NCI-H2107 treated with DMSO at 0.1 percent for 48 hours (cell line): ENCODE measurements around the gene LAMA3.
A peak's percentile ranks its signal among the peaks of the same experiment; 100 is the strongest.

ENCODE experiments used
- DNase-seq: peaks from one replicate; lab custom pipeline; 2025; ENCODE audit not compliant: unreplicated experiment; lab: John Stamatoyannopoulos, UW

LAMA3 gene

DNA sequence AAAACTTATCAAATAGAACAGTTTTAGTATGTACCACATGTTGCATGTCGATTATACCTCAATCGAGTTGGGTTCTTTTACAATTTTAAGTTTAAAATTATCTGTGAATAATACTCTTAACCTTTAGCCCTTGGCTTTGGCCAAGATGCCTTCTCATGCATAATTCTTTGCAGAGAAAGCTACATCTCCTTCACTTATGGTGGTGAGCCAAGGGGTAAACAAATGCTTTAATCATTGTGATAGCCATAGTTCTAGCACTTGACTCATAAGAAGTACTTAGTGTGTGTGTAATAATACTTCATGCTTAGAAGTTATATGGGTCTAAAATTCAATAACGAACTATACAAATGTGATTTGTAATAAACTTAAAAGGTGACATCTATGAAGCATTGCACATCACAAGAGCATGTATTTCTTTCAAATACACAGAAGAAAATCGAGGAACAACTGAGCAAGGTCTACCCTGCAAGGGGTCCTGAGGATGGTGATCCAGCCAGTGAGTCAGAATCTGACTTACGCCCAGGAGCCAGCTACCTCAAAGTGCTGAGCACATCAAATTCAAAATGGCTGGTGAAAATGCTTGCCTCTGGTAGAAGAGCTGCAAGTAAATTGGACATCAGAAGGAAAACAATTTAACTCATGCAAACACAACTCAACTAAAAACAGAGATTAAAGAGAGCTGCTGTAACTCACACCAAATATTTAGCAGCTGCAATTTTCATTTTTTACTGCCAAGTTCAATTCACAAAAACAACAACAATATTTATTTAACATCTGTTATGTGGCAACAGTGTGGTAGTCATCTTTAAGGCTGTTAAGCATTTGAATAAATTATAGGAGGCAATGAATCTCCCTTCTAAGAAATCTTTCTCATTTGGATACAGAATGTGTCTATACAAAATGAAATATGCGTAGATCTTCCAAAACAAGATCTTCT is 301.5 kb downstream of the LAMA3 start:
- no peak for DNase-seq

GRCh38 chr18:23992089-23992940 is 303.1 kb downstream of the LAMA3 start:
- peak; percentile 21 for DNase-seq

GRCh38 chr18:23992941-23993280 is 303.7 kb downstream of the LAMA3 start:
- DNase-seq = no peak

DNA sequence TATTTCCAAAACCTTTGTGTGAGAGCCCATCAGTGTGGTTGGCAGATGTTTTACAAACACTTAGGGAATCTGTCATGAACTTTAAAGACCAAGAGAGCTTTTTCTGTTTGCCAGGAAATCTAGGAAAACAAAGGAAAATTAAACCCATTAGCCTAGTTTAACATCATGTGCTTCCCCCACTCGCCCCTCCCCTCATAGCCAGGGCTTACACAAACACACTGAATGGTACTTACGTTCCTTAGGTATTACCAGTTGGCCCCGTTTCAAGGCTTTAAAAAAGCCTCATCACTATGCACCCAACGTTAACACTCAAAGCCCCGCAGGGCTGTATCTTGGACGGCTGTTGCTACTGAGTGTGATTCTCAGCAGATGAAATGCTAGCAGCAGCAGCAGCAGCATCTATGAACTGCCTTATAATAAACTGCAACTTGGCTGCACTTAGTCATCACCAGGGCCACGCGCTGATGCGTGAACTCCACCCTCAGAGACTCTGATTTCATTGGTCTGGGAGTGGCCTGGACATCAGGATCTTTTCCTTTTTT is 305.2 kb downstream of the LAMA3 start:
- peak; percentile 77 for DNase-seq

GRCh38 chr18:23995180-23995579 is 305.9 kb downstream of the LAMA3 start:
- no peak for DNase-seq

GRCh38 chr18:23998018-23998417 is 308.8 kb downstream of the LAMA3 start:
- no peak for DNase-seq

GRCh38 chr18:23998820-23999219 is 309.6 kb downstream of the LAMA3 start:
- peak; percentile 92 for DNase-seq

DNA sequence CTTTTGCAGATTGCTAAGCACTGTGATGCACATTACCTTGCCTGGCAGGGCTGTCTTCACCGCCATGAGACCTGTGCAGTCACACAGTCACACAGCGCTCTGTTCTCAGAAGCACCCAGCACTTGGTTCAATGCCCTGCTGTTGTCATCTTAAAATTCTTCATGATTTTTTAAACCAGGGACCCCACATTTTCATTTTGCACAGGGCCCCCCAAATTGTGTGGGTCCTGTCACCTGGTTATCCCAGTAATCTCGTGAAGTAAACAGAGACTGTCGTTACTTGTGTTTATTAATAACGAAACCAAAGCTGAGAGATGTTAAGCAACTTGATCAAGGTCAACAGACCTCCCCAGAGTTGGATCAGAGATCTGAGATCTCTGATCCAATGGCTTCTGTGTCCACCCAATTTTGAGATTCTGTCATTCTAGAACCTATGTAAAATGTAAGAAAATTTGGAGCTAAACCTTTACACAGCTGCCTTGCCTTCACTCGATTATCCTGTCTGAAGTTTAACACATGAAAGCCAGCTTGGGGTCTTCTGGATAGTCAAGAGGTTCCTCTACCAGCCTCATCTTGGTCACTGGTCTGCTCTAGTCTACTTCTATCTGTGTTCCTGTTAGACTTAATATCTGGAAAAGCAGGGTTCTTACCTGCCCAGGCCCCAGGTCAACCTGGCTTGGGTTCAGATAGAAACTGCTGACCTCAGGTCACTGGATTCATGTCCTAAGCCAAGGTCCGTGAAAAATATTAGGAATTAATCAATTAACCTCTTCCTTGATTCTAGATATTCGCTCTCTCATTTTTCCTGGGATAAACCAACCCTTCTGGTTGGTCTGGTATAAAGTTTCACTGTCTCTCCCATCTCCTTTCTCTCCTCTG is 311.6 kb downstream of the LAMA3 start:
- no peak for DNase-seq

GRCh38 chr18:24002479-24002878 is 313.2 kb downstream of the LAMA3 start:
- DNase-seq = no peak

DNA sequence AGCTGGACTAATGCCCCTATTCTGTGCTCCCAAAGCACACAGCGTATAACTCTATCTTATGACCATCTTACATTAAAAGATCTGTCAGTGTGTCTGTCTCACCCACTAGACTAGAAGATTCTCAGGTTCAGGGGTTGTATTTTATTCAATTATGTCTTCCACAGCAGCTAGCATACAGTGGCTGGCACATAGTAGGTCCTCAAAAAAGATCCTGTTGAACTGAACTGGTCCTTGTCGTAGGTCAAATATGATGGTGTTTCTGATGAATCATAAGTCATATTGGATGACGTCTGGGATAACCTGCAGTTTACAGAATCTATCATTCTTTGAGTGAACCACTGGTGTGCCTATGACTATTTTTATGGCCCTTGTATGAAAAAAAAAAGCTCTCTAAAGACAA is 314.0 kb downstream of the LAMA3 start:
- DNase-seq = no peak

DNA sequence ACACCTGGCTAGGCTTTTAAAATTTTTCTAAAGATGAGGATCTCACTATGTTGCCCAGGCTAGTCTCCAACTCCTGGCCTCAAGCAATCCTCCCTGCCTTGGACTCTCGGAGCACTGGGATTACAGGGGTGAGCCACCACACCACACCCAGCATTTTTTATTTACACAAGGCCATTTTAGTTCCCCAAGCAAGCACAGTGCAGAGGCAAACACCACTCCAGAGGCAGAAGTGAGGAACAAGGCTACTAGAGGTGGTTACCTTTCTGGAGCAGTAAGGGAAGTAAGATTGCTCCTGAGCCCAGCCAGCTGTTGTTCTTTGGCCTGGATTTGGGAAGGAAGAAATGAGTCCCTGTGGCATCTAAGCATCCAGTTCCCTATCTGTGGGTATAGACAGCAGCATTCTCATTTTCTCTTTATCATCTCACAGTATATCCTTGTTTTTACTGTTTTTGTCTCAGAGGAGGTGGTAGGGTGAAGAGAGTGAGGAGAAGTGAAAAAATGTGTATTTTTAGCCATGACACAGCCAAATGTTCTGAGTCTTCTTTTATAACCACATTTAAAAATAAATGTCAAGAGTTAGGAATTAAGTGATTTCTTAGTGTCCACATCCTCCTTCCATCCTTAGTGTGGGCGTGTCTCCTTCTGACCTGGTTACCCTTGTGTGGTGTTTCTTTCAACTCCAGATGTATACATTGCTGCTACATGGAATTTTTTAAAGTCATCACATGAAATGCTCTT is 314.8 kb downstream of the LAMA3 start:
- DNase-seq = no peak
